ENCODE results near the gene UBLCP1.
"Not testable (repeated sequence)": the region's sequence is repeated elsewhere in the genome, so short reads cannot be mapped to it uniquely, and the experiment has no call there.

The UBLCP1 gene, protein sequence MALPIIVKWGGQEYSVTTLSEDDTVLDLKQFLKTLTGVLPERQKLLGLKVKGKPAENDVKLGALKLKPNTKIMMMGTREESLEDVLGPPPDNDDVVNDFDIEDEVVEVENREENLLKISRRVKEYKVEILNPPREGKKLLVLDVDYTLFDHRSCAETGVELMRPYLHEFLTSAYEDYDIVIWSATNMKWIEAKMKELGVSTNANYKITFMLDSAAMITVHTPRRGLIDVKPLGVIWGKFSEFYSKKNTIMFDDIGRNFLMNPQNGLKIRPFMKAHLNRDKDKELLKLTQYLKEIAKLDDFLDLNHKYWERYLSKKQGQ

DNA sequence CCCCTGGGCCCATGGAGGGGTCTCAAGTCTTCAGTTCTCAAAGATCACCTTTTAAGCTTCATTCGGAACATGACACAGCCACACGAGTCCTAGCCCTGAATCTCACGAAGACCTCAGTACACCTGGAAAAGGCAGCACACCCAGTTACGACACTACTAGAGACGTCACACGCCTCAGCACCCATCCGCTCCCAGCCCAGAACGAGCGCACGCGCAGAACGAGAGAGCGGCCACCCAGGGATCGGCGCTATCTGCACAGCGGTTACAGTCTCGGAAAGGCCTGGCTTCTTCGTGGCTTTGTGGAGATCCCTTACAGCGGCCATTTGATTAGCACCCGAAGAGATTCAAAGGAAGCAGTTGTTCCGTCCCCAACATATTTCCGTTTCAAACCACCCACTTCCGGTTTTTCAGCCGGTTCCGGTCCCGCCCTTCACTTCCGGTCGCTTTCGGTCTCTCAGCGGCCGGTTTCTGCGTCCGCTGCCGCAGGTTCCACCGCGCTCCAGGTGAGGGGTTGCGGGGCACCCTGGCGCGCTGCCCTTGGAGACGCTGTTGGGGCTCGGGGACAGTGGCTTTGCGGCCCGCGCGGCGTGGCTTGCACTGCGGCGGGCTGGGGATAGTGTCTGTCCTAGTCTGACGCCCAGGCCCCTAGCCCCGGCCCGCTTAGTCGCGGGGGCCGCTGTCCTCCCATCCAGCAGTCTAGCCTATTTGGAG, at the start of gene UBLCP1:
Gene UBLCP1 (plus strand): TSS at position 432 of the 710 bp plus-strand sequence. CDS start 5,626 bp downstream, outside the sequence.
- DNase-seq (ENCODE audit: low read depth, low spot score), result peak; percentile 54

DNA sequence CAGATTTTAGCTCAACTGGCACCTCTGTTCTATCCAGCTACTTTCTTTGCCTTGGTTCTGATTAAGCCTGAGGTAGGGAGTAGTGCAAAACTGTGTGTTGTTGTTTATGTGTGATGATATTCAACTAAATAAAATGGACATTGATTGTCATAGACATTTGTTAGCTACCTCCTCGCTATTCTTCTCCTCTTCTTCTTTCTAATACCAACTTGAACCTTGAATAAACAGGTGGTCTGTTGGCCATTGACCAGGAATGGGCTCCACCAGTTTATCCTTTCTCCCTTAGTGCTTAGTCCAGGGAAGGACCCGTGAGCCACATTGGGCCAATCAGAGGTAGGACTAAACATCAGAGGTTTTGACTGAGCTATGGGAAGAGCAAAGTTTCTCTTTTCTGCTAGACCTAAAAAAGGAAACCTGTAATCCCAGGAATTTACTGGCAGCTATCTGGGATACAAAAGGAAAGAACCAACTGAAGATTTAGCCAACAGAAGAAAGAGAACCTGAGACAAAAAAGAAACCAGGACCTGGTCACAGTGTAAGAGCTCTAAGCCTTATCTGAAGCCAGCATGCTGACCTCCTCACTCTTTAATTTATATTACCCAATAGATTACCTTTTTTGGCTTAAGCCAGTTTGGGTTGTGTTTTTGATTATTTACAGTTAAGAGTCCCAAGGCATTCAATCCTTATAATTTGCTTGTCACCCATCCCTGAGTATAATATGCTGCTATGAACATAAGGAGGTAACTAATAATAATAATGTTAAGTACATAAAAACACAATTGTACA, 48.4 kb upstream of the UBLCP1 start:
- no peak for DNase-seq (ENCODE audit: low read depth, low spot score)

DNA sequence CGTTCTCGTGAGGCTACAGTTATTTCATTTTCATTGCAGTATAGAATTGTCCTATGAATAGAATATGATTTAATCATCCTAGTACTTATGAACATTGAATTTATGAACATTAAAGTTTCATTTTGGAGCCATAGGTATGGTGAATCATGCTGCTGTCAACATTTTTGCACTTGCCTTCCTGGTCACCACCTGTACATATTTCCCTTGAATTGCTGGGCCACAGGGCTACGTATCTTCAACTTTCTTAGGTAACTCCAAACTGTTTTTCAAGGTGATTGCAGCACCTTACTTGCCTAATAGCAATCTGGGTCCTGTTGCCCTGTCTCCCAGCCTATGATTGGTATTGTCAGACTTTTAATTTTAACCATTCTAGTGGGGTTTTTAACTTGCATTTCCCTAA, 47.2 kb upstream of the UBLCP1 start:
- DNase-seq (ENCODE audit: low read depth, low spot score), result no peak

DNA sequence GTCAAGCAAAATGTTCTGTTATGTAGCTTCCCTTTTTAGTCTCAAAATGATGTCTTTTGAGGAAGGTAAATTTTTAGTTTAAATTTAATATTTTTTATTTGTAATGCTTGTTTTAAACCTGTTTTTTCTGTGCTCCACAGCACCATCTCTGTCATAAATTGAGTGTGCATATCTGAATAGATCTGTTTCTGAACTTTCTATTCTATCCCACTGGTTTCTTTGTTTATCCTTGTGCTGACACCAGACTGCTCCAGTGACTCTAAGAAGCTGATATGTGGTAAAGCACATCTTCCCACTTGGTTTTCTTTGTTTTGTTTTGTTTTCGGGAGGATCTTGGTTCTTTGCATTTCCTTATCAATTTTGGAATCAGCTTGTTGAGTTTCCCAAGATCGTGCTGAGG, 46.6 kb upstream of the UBLCP1 start:
- DNase-seq (ENCODE audit: low read depth, low spot score), result no peak

DNA sequence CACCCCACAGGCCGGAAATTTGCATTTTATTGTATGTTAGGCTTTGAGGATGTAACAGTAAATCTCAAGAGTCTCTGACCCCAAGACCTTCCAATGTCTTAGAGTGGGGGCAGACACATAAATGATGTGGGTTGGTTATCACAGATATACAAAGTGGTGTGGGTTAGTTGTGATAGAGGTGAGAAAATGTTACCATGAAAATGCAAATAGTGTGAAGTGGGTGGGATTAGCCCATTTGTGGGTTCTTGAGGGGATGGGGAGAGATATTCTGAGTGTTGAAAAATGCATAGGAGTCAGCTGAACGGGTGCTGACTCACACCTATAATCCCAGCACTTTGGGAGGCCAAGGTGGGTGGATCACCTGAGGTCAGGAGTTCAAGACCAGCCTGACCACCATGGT, 45.9 kb upstream of the UBLCP1 start:
- DNase-seq (ENCODE audit: low read depth, low spot score), result no peak

DNA sequence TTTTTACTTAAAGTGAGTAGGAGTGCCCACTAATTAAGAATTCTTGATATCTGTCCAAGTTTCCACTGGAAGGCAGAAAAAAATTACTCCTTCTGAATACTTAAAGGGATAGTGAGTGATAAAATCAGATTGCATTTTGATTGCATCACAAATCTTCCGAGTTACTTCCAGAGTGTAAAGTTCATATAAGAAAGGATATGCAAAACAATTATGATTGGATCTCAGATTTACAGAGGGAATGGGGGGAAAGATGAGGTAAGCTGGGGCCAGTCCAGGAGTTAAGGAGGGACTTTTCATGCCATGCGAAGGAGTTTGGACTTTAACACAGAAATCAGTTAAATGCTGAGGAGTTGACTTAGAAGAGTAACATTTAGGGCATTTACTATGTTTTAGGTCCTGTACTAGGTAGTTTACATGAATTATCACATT, 44.5 kb upstream of the UBLCP1 start:
- no peak for DNase-seq (ENCODE audit: low read depth, low spot score)

DNA sequence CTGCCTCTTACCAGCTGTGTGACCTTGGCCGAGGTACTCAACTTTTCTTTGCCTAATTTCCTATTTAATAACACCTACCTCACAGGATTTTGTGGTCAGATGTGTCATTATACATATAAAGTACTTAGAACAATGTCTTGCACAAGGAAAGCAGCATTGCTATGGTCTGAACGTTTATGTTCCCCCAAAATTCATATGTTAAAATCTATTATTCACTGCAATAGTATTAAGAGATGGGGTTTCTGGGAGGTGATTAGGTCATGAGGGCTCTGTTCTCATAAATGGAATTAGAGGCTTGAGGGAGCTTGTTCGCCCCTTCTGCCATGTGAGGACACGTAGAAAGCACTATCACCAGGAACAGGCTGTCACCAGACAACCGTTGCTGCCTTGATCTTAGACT, 42.9 kb upstream of the UBLCP1 start:
- no peak for DNase-seq (ENCODE audit: low read depth, low spot score)

DNA sequence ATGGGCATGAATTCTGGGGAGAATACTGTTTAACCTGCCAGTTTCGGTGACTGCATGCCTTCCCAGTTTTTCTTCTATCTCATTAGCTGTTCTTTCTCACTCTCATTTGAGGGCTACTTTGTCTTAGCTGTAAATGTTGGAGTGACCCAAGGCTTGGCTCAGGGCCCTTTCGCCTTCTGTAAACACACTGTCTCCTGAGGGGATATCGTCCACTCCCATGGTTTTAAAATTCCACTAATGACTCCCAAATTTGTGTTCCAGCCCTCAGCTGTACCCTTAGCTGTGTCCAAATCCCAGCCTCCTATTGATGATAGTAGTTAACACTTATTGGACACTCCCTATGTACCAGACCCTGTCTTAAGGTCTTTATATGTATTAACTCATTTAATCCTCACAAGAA, 39.6 kb upstream of the UBLCP1 start:
- no peak for DNase-seq (ENCODE audit: low read depth, low spot score)

DNA sequence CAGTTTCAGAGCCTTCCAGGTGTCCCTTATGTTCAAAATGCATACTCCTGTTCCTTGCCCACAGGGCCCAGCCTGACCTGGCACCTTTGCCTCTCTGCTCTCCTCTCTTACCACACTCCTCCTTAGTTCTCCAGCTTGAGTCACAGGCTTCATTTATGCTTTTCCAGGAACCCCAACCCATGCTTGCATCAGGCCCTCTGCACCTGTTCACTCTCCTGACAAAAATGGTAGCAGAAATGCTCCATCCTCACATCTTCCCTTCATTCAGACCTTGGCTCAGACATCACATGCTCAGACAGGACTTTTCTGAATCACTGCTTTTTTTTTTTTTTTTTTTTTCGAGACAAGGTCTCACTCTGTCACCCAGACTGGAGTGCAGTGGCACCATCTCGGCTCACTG, 38.6 kb upstream of the UBLCP1 start:
- no peak for DNase-seq (ENCODE audit: low read depth, low spot score)

DNA sequence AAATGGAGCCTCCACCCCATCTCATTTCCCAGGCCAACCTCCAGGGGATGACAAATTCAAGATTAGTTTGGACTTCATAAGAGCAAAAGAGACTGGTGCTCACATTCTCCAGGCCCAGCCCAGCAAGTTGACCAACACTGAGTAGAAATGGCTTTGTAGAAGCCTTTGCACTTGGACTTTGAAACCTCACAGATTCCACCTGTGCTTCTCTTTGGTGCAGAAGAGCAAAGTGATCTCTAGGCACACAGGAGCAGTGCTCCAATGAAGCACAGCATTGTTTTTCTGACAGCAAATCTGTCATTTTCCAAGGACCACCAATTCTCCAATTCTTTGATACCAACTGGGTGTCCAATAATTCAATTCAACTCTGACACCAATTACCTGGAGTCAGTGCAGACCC, 36.6 kb upstream of the UBLCP1 start:
- no peak for DNase-seq (ENCODE audit: low read depth, low spot score)

DNA sequence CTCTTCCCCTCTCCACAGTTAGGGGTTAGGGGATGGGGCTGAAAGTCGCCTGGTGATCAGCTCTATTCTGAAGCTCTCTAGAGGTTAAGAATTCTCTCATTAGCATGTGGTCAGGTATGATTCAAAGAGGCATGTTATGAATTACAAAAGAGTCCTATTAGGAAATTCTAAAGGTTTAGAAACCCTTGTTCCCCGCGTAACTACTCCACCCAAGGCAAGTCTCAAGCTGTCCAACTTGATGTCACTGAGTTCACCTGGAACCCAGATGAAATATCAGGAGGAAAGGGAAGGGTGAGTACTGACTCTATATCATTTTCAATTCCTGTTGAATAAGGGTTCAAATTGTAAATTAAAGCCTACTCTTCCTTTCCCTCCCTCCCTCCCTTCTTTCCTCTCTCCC, 35.6 kb upstream of the UBLCP1 start:
- DNase-seq (ENCODE audit: low read depth, low spot score), result no peak

DNA sequence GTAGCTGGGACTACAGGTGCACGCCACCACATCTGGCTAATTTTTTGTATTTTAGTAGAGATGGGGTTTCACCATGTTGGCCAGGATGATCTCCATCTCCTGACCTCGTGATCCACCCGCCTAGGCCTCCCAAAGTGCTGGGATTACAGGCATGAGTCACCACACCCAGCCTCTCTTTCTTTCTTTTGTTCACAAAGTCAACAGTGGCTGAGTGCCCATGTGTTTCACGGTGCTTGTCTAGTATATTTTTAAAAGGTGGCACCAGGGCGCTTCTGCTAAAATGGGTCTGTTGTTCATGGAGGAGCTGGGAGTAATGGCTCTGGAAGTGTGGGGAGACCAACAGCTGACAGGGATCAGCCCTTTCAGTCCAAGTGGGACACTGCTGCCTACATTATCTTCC, 35.0 kb upstream of the UBLCP1 start:
- DNase-seq (ENCODE audit: low read depth, low spot score), result not testable (repeated sequence)

DNA sequence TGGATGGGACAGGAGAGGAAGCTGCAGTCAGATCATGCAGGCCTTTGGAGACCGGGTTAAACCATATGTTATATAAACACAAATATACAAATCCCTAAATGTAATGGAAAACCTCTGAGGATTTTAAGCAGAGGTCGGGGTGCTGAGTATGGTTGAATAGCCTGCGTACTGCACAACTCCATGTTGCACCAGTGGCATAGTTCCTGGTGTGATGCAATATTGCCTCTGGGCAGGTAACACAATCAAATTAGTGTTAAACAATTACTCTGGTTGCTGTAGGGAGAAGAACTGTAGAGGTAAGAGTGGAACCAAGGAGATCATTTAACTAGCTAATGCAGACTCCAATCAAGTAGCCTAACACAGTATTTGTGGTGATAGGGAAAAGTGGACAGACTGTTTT, 32.4 kb upstream of the UBLCP1 start:
- no peak for DNase-seq (ENCODE audit: low read depth, low spot score)

DNA sequence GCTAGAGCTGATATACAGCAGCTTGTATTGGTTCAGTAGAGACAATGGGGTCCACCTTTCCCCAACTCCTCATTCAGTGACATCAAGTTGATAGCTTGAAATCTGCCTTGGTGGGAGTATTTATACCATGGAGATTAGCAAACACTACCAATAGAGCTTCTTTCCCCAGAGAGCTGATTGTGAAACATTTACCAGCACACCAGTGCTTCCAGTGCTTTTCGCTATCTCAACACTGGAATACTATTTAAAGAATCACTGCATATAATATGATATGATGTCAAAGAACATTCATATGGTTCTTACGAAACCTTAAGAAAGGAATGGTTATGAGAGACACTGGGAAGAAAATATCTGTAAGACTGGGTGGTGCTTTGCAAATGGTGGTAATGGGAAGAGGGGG, 31.9 kb upstream of the UBLCP1 start:
- DNase-seq (ENCODE audit: low read depth, low spot score), result no peak

DNA sequence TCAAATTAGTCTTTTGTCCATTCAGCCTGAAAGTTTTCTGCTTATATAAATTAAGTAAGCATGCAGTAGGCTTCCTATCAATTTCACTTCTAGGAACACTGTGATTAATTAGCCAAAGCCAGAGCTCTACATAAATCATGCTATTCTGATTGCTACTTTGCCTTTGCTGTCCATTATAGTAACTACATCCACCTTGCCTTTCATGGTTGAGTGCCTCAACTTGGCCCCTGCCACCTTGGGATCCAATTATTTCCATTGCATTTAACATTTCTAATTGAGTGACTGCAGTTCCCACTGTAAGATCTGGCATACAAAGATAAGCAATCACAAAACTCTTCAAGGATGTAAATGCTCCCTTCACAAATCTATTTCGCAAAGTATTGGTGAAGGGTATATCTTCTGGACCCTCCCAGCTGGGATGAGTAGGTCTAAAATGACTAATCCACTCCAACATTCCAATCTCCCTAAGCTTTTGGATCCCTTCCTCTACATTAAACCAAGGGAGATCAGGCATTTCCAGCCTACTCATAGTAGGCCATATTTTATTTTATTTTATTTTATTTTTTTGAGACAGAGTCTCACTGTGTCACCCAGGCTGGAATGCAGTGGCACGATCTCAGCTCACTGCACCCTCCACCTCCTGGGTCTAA, 27.1 kb upstream of the UBLCP1 start:
- not testable (repeated sequence) for DNase-seq (ENCODE audit: low read depth, low spot score)

DNA sequence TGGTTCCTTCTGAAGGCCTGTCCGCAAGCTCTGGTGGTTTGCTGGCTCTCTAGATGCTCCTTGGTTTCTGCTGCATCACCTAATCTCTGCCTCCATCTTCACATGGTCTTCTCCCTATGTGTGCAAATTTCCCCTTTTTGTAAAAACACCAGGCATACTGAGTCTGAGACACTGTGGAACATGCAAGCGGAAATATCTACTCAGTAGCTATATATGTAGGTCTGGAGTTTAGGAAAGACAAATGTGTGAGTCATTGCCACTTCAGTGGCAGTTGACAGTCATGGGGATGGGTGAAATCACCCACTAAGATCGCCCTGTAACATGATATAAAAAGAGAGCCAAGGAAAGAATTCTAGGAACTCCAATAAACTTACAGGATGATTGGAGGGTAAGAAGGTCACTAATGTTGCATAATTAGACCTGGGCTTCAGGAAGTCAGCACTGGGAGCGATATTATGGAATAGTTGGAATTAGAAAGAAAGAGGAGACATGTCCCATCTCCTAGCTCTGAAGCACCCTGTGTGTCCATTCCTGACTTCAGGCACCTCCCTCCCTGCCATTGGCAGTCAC, 22.7 kb upstream of the UBLCP1 start:
- DNase-seq (ENCODE audit: low read depth, low spot score), result no peak

DNA sequence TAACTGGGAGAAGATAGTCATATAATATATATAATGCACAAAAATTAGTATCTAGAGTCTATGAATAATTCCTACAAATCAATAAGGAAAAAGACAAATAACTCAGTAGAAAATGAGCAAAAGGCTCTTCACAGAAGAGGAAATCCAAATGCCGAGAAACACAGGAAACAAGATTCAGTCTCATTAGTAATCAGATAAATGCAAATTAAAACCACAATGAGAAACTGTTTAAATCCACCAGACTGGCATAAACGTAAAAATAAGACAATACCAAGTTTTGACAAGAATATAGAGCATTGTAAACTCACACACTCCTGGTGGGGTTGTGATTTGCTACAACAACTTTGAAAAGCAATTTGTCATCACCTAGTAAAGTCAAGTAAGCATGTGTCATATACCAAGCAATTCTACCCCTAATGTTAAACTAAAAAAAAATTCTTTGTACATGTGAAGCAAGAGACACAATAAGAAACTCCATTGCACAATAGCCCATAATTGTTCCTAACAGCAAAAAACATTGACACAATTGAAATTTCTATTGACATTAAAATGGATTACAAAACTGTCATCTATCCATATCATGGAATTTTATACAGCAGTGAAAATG, 21.0 kb upstream of the UBLCP1 start:
- no peak for DNase-seq (ENCODE audit: low read depth, low spot score)

DNA sequence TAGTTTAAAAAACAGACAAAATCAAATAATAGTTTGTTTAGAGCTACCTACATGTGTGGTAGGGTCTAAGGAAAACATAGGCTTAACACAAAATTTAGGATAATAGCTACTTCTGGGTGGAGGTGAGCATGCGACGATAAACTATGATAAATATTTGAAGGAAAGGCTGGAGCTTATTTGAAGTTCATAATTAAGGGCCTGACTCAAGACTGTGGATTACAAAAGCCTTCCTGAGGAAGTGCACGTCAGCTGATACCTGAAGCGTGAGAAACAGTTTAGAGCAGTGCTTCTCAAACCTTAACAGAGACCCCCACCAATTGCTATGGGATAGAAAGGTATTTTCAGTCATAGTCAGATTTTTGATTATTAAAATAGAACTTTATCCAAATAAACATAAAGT, 20.4 kb upstream of the UBLCP1 start:
- DNase-seq (ENCODE audit: low read depth, low spot score), result no peak

DNA sequence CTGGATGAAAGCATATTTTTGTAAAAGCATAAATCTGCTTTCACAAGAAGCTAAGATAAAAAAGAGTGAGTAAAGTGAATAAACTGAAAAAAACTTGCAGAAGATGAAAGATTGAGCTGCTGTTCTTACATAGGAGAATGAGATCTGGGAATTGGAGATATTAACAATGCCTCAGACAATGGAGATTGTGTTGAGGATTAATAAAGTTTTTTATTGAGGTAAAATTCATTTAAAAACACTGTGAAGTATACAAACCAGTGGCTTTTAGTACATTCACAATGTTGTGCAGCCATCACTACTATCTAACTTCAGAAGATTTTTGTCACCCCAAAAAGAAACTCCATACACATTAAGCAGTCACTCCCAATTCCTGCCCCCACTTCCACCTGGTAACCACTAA, 19.7 kb upstream of the UBLCP1 start:
- no peak for DNase-seq (ENCODE audit: low read depth, low spot score)

DNA sequence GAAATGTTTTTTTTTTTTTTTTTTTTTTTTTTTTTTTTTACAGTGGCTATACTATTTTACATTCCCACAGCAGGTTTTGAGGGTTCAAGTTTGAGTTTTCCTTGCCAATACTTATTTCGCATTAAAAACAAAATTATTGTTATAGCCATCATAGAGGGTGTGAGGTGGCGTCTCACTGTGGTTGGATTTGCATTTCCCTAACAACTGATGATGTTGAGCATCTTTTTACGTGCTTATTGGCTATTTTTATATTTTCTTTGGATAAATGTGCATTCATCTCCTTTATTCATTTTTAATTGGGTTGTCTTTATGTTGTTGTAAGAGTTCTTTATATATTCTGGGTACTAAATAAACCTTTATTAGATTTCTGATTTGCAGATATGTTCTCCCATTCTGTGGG, 18.9 kb upstream of the UBLCP1 start:
- DNase-seq (ENCODE audit: low read depth, low spot score), result no peak

DNA sequence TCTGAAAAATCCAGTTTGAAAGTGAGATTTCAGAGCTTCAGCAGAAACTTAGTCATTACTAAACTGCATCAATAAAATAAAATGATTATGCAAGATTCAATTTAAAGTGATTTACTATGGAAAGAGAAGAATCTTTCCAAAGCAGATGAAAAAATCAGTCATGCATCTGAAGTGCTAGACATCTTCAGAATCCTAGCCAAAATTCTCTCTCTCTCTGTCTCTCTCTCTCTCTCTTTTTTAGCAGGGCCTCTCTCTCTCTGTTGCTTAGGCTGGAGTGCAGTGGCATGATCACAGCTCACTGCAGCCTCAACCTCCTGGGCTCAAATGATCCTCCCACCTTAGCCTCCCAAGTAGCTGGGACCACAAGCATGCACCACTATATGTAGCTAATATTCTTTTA, 18.2 kb upstream of the UBLCP1 start:
- DNase-seq (ENCODE audit: low read depth, low spot score), result no peak

Measured in activated naive CD8-positive, alpha-beta T cell treated with anti-CD3 and anti-CD28 coated beads, Interleukin-2, amount 50 U/mL, for 16 hours (primary cell).